Astrocyte of the spinal cord (primary cell): ENCODE measurements around the gene NISCH.
A peak's percentile ranks its signal among the peaks of the same experiment; 100 is the strongest.

Experiments
- DNase-seq: peaks from one replicate; pipeline ENCODE4 v3.0.0; 2011; ENCODE audit warnings: low read depth, low spot score
- H3K4me3 ChIP-seq: 2 replicates; pipeline ENCODE4 v1.5.1; 2011; ENCODE audit warnings: low read depth, mild to moderate bottlenecking, low read length, moderate library complexity
- CTCF ChIP-seq: IDR thresholded peaks from 2 replicates; pipeline ENCODE4 v1.5.1; 2012; ENCODE audit warnings: low read depth, mild to moderate bottlenecking, low read length, inconsistent platforms
- in situ Hi-C: cut with HindIII; loops from 2 replicates; pipeline ENCODE4 v1.10.0; 2017; ENCODE audit warnings: low sequenced_read_pairs

NISCH gene

GRCh38 chr3:52479037-52479876, 23.9 kb downstream of the NISCH start:
- no peak for DNase-seq
- in situ Hi-C loops = no loop called here
- H3K4me3 ChIP-seq = no peak overlapping the region
- TF ChIP-seq CTCF = no peak

GRCh38 chr3:52479877-52480575, 24.6 kb downstream of the NISCH start:
- no peak overlapping the region for H3K4me3 ChIP-seq
- DNase-seq = no peak
- in situ Hi-C loops = no loop called here
- no peak for TF ChIP-seq CTCF

GRCh38 chr3:52480768-52481715, 25.6 kb downstream of the NISCH start:
- DNase-seq = no peak
- no peak for TF ChIP-seq CTCF
- H3K4me3 ChIP-seq = no peak overlapping the region
- in situ Hi-C loops = no loop called here

- DNase-seq = no peak
- in situ Hi-C loops = no loop called here
- H3K4me3 ChIP-seq = no peak overlapping the region
- peak; percentile 53 for TF ChIP-seq CTCF
These were observed 26.6 kb downstream of the NISCH start for GRCh38 chr3:52481819-52482521.

GRCh38 chr3:52483081-52483480, 27.7 kb downstream of the NISCH start:
- in situ Hi-C loops = no loop called here
- no peak for DNase-seq
- no peak for TF ChIP-seq CTCF
- H3K4me3 ChIP-seq = no peak overlapping the region
